ENCODE data around the gene RPN2. TPM values are rescaled to one million over a fixed set of nuclear protein-coding genes. Genes with fewer than 3 reads are reported as not detected.
A peak's percentile ranks its signal among the peaks of the same experiment; 100 is the strongest.

Gene RPN2
- total RNA-seq, 1 experiment from 2014 or later, result 234 TPM

DNA sequence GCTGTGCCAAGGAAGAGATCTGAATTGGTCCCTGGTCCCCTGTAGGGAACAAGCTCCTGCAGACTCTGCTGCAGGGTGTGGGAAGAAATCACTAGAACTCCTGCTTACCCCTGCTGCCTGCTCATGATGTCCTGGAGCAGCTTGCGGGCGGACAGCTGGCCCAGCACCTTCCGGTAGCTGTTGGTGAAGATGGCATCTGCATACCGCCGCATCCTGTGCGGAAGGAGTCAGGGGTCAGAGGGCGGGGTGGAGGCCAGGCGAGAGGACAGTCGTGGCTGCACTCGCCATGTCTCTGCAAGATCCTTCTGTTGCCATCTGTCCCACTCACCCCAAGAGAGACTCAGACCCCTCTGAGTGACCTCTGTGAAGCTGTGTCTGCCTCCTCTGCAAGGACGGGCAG lies 77.2 kb downstream of the RPN2 start:
- no peak overlapping the region for H3K4me2 ChIP-seq (ENCODE audit: insufficient read depth, insufficient read length, low read length)
- no peak overlapping the region for H4K5ac ChIP-seq (ENCODE audit: insufficient read length, low read depth, low read length)
- H2AFZ ChIP-seq (ENCODE audit: low read length), result no peak overlapping the region
- H3K4me1 ChIP-seq (ENCODE audit: insufficient read depth, low read length), result peaks cover 3% of the 10 kb centered on the region; the same call in 1 of the 2 replicates
- no peak overlapping the region for H4K91ac ChIP-seq (ENCODE audit: insufficient read length, low read depth, low read length)
- no CpG with 5 or more reads among the region's 11 CpGs for WGBS (ENCODE audit: extremely low coverage, insufficient read length, low lambda C conversion rate)
- Mint-ChIP-seq H3K4me3 (no peak overlapping the region), H3K27me3 (ENCODE audit: low read depth) (peaks cover 1% of the 10 kb centered on the region; the same call in 1 of the 2 replicates), H3K4me1 (peaks cover 48 to 55% of the 10 kb centered on the region in 2 experiments), H3K9me3 (peaks cover 6 to 11% of the 10 kb centered on the region in 2 experiments), H3K36me3 (ENCODE audit: insufficient read depth in 1 of 3, low read depth in 3 of 3) (peaks cover 4 to 8% (median 6%) of the 10 kb centered on the region in 3 experiments; a peak in 4 of 7 replicates), H3K27ac (peak overlapping the region in 2 of 3 experiments; percentile 27 to 85; a peak in 1 of 7 replicates)
- H2BK20ac ChIP-seq (ENCODE audit: low read depth, low read length, poor library complexity, severe bottlenecking), result no peak overlapping the region
- H2AK5ac ChIP-seq (ENCODE audit: insufficient read length, low read length), result no peak overlapping the region
- no peaks in the 10 kb centered on the region for H3K23me2 ChIP-seq (ENCODE audit: insufficient read length, low read depth, low read length, poor library complexity, severe bottlenecking)
- H3K18ac ChIP-seq (ENCODE audit: insufficient read length, low read depth, low read length), result no peak overlapping the region
- H4K20me1 ChIP-seq (ENCODE audit: control insufficient read depth, insufficient read depth, insufficient read length), result no peaks in the 10 kb centered on the region
- no peak overlapping the region for H2BK15ac ChIP-seq (ENCODE audit: low read depth, low read length)
- H3T11ph ChIP-seq (ENCODE audit: low read length), result no peak overlapping the region
- no peak overlapping the region for H2BK12ac ChIP-seq (ENCODE audit: insufficient read length, low read depth, low read length)
- DNase-seq, result no peak
- no peak overlapping the region for H3K23ac ChIP-seq (ENCODE audit: insufficient read length, low read depth, low read length)
- H3K9ac ChIP-seq (ENCODE audit: extremely low read depth, insufficient read length, low read length), result no peak overlapping the region
- no peaks in the 10 kb centered on the region for H3K79me1 ChIP-seq (ENCODE audit: insufficient read depth, low read depth, low read length, poor library complexity, severe bottlenecking)
- no peak overlapping the region for H2BK120ac ChIP-seq (ENCODE audit: low read depth, low read length, poor library complexity, severe bottlenecking)
- H3K27me3 ChIP-seq (ENCODE audit: insufficient read depth, low read length), result no peaks in the 10 kb centered on the region
- H2BK5ac ChIP-seq (ENCODE audit: insufficient read length, low read length), result no peak overlapping the region
- TF ChIP-seq, protein P1, sequence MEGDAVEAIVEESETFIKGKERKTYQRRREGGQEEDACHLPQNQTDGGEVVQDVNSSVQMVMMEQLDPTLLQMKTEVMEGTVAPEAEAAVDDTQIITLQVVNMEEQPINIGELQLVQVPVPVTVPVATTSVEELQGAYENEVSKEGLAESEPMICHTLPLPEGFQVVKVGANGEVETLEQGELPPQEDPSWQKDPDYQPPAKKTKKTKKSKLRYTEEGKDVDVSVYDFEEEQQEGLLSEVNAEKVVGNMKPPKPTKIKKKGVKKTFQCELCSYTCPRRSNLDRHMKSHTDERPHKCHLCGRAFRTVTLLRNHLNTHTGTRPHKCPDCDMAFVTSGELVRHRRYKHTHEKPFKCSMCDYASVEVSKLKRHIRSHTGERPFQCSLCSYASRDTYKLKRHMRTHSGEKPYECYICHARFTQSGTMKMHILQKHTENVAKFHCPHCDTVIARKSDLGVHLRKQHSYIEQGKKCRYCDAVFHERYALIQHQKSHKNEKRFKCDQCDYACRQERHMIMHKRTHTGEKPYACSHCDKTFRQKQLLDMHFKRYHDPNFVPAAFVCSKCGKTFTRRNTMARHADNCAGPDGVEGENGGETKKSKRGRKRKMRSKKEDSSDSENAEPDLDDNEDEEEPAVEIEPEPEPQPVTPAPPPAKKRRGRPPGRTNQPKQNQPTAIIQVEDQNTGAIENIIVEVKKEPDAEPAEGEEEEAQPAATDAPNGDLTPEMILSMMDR (conservative IDR thresholded peaks at IDR 0.05), result no peak
- no peak overlapping the region; the same call in 1 of the 2 replicates for H3K14ac ChIP-seq (ENCODE audit: insufficient read depth, low read length)
- no peak overlapping the region for H3K4ac ChIP-seq (ENCODE audit: low read depth, low read length)
- H3K79me2 ChIP-seq (ENCODE audit: insufficient read depth, low read length), result no peaks in the 10 kb centered on the region
- no peak overlapping the region for H3K56ac ChIP-seq (ENCODE audit: insufficient read length, low read depth, low read length)
- H3K9me3 ChIP-seq (ENCODE audit: control insufficient read depth, low read depth, low read length), result no peaks in the 10 kb centered on the region
- H4K8ac ChIP-seq (replicated peaks; ENCODE audit: insufficient read length, low read depth, low read length), result no peak overlapping the region
- no peak overlapping the region for H3K27ac ChIP-seq (ENCODE audit: insufficient read length, low read depth, low read length)
